Measurements from ENCODE around the gene SCAP. TPM values are rescaled to one million over a fixed set of nuclear protein-coding genes. Genes with fewer than 3 reads are reported as not detected.
A peak's percentile ranks its signal among the peaks of the same experiment; 100 is the strongest.

Gene SCAP
- total and polyA plus RNA-seq, 10 donors = 17.8 to 116 (median 91.9) TPM

DNA sequence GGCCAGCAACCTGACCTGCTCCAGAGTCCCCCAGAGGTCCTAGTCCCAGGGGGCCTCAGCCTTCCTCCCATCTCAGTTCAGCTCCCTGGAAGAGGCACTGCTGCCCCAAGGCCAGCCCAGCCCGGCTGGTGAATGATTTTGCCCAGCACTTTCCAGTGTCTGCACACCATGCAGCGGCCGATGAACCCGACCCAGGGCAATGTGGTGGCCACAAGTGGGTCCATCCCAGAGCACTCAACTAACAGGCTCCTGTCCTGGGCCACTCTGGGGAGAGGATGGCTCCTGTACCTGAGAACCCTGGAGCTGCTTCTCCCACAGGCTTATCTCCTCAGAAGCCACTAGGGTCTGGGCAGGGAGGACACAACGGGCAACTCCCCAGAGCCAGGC, 55.7 kb downstream of the SCAP start:
- Histone ChIP-seq H3K9me3 (no peaks in the 10 kb centered on the region), H3K36me3 (peaks cover 0 to 95% (median 61%) of the 10 kb centered on the region in 6 donors), H3K27me3 (replicated peaks in 1 of 7) (no peaks in the 10 kb centered on the region), H3K4me3 (no peak overlapping the region), H3K4me1 (peaks cover 12 to 43% (median 23%) of the 10 kb centered on the region in 6 donors), H3K27ac (peak overlapping the region in 4 of 8 donors; percentile 80 to 87 (median 84))
- WGBS, 5 donors = 93 to 100% (median 94%) methylated on average over 2 to 5 of the region's 5 CpGs
- peak; percentile 75 for DNase-seq
- intact Hi-C loops (cut with DNase I; ENCODE audit: low total_unique reads) = loop anchor here (2.0 kb wide), 1 partner anchor 57 kb away; no protein-coding TSS in a partner anchor
- TF ChIP-seq POLR2A (IDR thresholded peaks at IDR 0.05) (no peak), POLR2AphosphoS5 (IDR thresholded peaks at IDR 0.05) (no peak)
- TF ChIP-seq, protein P1, sequence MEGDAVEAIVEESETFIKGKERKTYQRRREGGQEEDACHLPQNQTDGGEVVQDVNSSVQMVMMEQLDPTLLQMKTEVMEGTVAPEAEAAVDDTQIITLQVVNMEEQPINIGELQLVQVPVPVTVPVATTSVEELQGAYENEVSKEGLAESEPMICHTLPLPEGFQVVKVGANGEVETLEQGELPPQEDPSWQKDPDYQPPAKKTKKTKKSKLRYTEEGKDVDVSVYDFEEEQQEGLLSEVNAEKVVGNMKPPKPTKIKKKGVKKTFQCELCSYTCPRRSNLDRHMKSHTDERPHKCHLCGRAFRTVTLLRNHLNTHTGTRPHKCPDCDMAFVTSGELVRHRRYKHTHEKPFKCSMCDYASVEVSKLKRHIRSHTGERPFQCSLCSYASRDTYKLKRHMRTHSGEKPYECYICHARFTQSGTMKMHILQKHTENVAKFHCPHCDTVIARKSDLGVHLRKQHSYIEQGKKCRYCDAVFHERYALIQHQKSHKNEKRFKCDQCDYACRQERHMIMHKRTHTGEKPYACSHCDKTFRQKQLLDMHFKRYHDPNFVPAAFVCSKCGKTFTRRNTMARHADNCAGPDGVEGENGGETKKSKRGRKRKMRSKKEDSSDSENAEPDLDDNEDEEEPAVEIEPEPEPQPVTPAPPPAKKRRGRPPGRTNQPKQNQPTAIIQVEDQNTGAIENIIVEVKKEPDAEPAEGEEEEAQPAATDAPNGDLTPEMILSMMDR (IDR thresholded peaks at IDR 0.05 in 8 of 11, conservative IDR thresholded peaks at IDR 0.05 in 3 of 11) = no peak

- peak; percentile 78 for DNase-seq
- Histone ChIP-seq H3K36me3 (peaks cover 0 to 95% (median 64%) of the 10 kb centered on the region in 6 donors), H3K9me3 (no peaks in the 10 kb centered on the region), H3K4me1 (peaks cover 12 to 48% (median 23%) of the 10 kb centered on the region in 6 donors), H3K4me3 (no peak overlapping the region), H3K27me3 (replicated peaks in 1 of 7) (no peaks in the 10 kb centered on the region), H3K27ac (peak overlapping the region in 3 of 8 donors; percentile 17 to 86 (median 80))
- intact Hi-C loops (cut with DNase I; ENCODE audit: low total_unique reads) = loop anchor here (2.0 kb wide), 1 partner anchor 57 kb away; no protein-coding TSS in a partner anchor
- 78 to 94% (median 88%) methylated on average over 12 to 17 of the region's 17 CpGs for WGBS, 5 donors
- TF ChIP-seq, protein P1 (IDR thresholded peaks at IDR 0.05 in 8 of 11, conservative IDR thresholded peaks at IDR 0.05 in 3 of 11) = no peak
- TF ChIP-seq POLR2AphosphoS5 (IDR thresholded peaks at IDR 0.05) = peak in 1 of 3 donors; percentile 12
Observed at GRCh38 chr3:47419083-47420043, 56.4 kb downstream of the SCAP start.

- WGBS, 5 donors = 92 to 95% (median 93%) methylated on average over 41 to 53 of the region's 53 CpGs
- intact Hi-C loops (cut with DNase I; ENCODE audit: low total_unique reads) = no loop called here
- Histone ChIP-seq H3K27ac (peak overlapping the region in 2 of 8 donors; percentile 17 to 18), H3K36me3 (peaks cover 0 to 95% (median 65%) of the 10 kb centered on the region in 6 donors), H3K4me3 (no peak overlapping the region), H3K27me3 (replicated peaks in 1 of 7) (no peaks in the 10 kb centered on the region), H3K9me3 (no peaks in the 10 kb centered on the region), H3K4me1 (peaks cover 12 to 52% (median 23%) of the 10 kb centered on the region in 6 donors)
- DNase-seq = peak; percentile 74
- no peak for TF ChIP-seq POLR2A (IDR thresholded peaks at IDR 0.05)
- TF ChIP-seq POLR2AphosphoS5 (IDR thresholded peaks at IDR 0.05) = peak in 2 of 3 donors; percentile 36 to 66
Observed at GRCh38 chr3:47418167-47419082, 57.3 kb downstream of the SCAP start.

GRCh38 chr3:47416041-47416440, 59.7 kb downstream of the SCAP start:
- Histone ChIP-seq H3K4me1 (peaks cover 3 to 29% (median 6%) of the 10 kb centered on the region in 6 donors), H3K9me3 (no peaks in the 10 kb centered on the region), H3K27me3 (replicated peaks in 1 of 7) (no peaks in the 10 kb centered on the region), H3K27ac (no peak overlapping the region), H3K36me3 (peaks cover 0 to 97% (median 86%) of the 10 kb centered on the region in 6 donors), H3K4me3 (no peak overlapping the region)
- 77 to 90% (median 86%) methylated on average over 9 of the region's 9 CpGs for WGBS, 5 donors
- TF ChIP-seq, protein P1 (IDR thresholded peaks at IDR 0.05 in 8 of 11, conservative IDR thresholded peaks at IDR 0.05 in 3 of 11) = no peak
- TF ChIP-seq POLR2AphosphoS5 (IDR thresholded peaks at IDR 0.05) (peak; percentile 24 to 71 (median 46)), POLR2A (IDR thresholded peaks at IDR 0.05) (no peak)
- intact Hi-C loops (cut with DNase I; ENCODE audit: low total_unique reads) = no loop called here
- no peak for DNase-seq

Data from spleen (tissue), 11 donors.